Measurements from ENCODE around the gene SELENOM.
"Not testable (repeated sequence)": the region's sequence is repeated elsewhere in the genome, so short reads cannot be mapped to it uniquely, and the experiment has no call there.

Gene SELENOM

GRCh38 chr22:31133911-31134310 lies 26.5 kb upstream of the SELENOM start:
- DNase-seq (ENCODE audit: low read depth in 1 of 2, low spot score in 1 of 2), result no peak

- no peak for DNase-seq (ENCODE audit: low read depth in 1 of 2, low spot score in 1 of 2)
Measured at GRCh38 chr22:31130873-31131272, 23.5 kb upstream of the SELENOM start.

GRCh38 chr22:31128156-31128555 lies 20.8 kb upstream of the SELENOM start:
- DNase-seq (ENCODE audit: low read depth in 1 of 2, low spot score in 1 of 2), result no peak

GRCh38 chr22:31127181-31127772 lies 19.9 kb upstream of the SELENOM start:
- DNase-seq (ENCODE audit: low read depth in 1 of 2, low spot score in 1 of 2), result no peak

GRCh38 chr22:31126869-31127175 lies 19.5 kb upstream of the SELENOM start:
- DNase-seq (ENCODE audit: low read depth in 1 of 2, low spot score in 1 of 2), result no peak

GRCh38 chr22:31126128-31126868 lies 18.9 kb upstream of the SELENOM start:
- DNase-seq (ENCODE audit: low read depth in 1 of 2, low spot score in 1 of 2), result no peak

GRCh38 chr22:31125521-31126117 lies 18.3 kb upstream of the SELENOM start:
- no peak for DNase-seq (ENCODE audit: low read depth in 1 of 2, low spot score in 1 of 2)

GRCh38 chr22:31124811-31125465 lies 17.6 kb upstream of the SELENOM start:
- DNase-seq (ENCODE audit: low read depth in 1 of 2, low spot score in 1 of 2), result no peak

GRCh38 chr22:31124290-31124689 lies 16.9 kb upstream of the SELENOM start:
- DNase-seq (ENCODE audit: low read depth in 1 of 2, low spot score in 1 of 2), result no peak

- no peak for DNase-seq (ENCODE audit: low read depth in 1 of 2, low spot score in 1 of 2)
Measured at GRCh38 chr22:31123292-31123602, 15.9 kb upstream of the SELENOM start.

- DNase-seq (ENCODE audit: low read depth in 1 of 2, low spot score in 1 of 2), result no peak
Measured at GRCh38 chr22:31122532-31123291, 15.3 kb upstream of the SELENOM start, which contains the start of gene INPP5J. Gene INPP5J, plus strand, starts transcription at chr22:31122966. Its CDS starts 49 bp downstream, at chr22:31123015.

- DNase-seq (ENCODE audit: low read depth in 1 of 2, low spot score in 1 of 2), result no peak
Measured at GRCh38 chr22:31122196-31122531, 14.8 kb upstream of the SELENOM start.

GRCh38 chr22:31121403-31121802 lies 14.0 kb upstream of the SELENOM start:
- DNase-seq (ENCODE audit: low read depth in 1 of 2, low spot score in 1 of 2), result no peak

- no peak for DNase-seq (ENCODE audit: low read depth in 1 of 2, low spot score in 1 of 2)
Measured at GRCh38 chr22:31120642-31121041, 13.3 kb upstream of the SELENOM start.

- DNase-seq (ENCODE audit: low read depth in 1 of 2, low spot score in 1 of 2), result no peak
Measured at GRCh38 chr22:31120230-31120629, 12.9 kb upstream of the SELENOM start.

GRCh38 chr22:31119026-31119717 lies 11.8 kb upstream of the SELENOM start:
- no peak for DNase-seq (ENCODE audit: low read depth in 1 of 2, low spot score in 1 of 2)

- no peak for DNase-seq (ENCODE audit: low read depth in 1 of 2, low spot score in 1 of 2)
Measured at GRCh38 chr22:31118046-31118820, 10.9 kb upstream of the SELENOM start.

- not testable (repeated sequence) for DNase-seq (ENCODE audit: low read depth in 1 of 2, low spot score in 1 of 2)
Measured at GRCh38 chr22:31112547-31113091, 5.3 kb upstream of the SELENOM start.

- no peak for DNase-seq (ENCODE audit: low read depth in 1 of 2, low spot score in 1 of 2)
Measured at GRCh38 chr22:31107894-31108218, 488 bp upstream of the SELENOM start.

- no peak for DNase-seq (ENCODE audit: low read depth in 1 of 2, low spot score in 1 of 2)
Measured at GRCh38 chr22:31106731-31107177, 614 bp downstream of the SELENOM start.
